Measurements from ENCODE around the gene CHMP4B.

CHMP4B gene

GRCh38 chr20:33882481-33882880 lies 71.3 kb downstream of the CHMP4B start:
- TF ChIP-seq GATA2 (IDR thresholded peaks at IDR 0.05; ENCODE audit: low read depth, low read length) (no peak), GATA3 (IDR thresholded peaks at IDR 0.05; ENCODE audit: low read depth, low read length) (no peak)

DNA sequence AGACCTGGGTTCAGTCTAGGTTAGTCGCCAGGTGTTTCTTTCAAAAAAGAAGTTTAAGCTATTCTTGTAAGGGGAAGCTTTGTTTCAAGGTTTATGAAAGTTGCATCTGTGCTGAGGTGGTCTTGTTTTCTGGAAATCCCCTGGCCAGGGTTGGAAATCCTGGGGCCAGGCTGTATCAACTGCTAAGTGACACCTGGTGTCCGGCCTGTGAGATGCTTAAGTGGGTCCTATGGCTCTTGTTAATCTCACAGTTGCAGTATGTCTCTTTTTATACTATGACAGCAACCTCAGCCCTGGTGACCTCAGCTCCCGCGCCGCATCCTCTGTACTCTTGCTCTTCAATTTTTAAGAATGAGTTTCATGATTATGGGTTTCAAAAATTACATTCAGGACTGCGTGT lies 72.0 kb downstream of the CHMP4B start:
- no peak for TF ChIP-seq GATA2 (IDR thresholded peaks at IDR 0.05; ENCODE audit: low read depth, low read length)
- no peak for TF ChIP-seq GATA3 (IDR thresholded peaks at IDR 0.05; ENCODE audit: low read depth, low read length)

DNA sequence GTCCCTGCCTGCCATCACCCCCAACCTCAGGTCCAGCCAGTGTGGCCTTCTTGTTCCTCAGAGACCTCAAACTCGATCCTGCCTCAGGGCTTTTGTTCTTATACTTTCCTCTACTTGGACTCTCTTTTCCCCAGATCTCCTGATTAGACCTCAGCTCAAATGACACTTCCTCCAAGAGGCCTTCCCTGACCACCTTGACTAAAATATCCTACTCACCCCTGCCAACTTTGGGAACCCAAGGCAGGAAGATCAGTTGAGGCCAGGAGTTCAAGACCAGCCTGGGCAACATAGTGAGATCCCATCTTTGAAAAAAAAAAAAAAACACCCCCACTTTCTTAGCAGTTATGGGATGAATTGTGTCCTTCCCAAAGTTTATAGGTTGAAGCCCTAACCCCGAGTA lies 73.5 kb downstream of the CHMP4B start:
- no peak for TF ChIP-seq GATA3 (IDR thresholded peaks at IDR 0.05; ENCODE audit: low read depth, low read length)

- TF ChIP-seq GATA3 (IDR thresholded peaks at IDR 0.05; ENCODE audit: low read depth, low read length) (no peak), GATA2 (IDR thresholded peaks at IDR 0.05; ENCODE audit: low read depth, low read length) (no peak)
These were observed 78.2 kb downstream of the CHMP4B start for GRCh38 chr20:33889312-33889711.

GRCh38 chr20:33890557-33890956 lies 79.4 kb downstream of the CHMP4B start:
- TF ChIP-seq GATA3 (IDR thresholded peaks at IDR 0.05; ENCODE audit: low read depth, low read length) (no peak), GATA2 (IDR thresholded peaks at IDR 0.05; ENCODE audit: low read depth, low read length) (no peak)

DNA sequence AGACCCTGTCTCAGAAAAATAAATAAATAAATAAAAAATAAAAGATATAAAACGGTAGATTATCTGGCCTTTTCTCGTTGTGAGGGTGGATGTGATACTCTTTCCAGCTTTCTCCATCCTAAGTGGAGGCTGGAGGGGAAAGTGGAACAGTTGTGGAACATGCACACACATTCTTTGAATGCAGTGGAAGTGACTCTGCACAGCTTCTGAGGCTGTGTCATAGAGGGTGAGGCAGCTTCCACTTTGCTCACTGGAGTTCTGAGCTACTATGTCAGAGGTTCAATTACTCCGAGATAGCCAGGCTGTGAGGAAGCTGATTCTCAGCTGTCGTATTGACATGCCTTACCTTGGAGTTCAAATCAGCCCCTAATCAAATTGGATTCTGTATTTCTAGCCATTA lies 82.2 kb downstream of the CHMP4B start:
- TF ChIP-seq GATA2 (IDR thresholded peaks at IDR 0.05; ENCODE audit: low read depth, low read length), result no peak
- TF ChIP-seq GATA3 (IDR thresholded peaks at IDR 0.05; ENCODE audit: low read depth, low read length), result no peak

DNA sequence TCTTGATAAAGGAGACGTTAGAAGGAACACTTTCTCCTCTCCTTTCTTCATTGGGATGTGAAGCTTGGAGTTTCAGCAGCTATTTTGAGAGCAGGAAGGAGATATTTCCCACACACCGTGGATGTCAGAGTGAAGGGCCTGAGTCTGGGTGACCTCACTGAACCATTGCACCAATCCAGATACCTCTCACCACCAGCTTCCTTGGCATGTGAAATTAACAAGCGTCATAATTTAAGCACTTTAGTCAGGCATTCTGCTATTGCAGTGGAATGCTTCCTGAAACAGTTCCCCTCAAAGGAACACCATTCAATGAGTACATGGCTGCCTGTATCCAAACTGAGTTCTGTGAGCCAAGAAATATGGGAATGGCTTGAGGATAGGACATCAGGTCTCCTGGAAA lies 83.7 kb downstream of the CHMP4B start:
- no peak for TF ChIP-seq GATA3 (IDR thresholded peaks at IDR 0.05; ENCODE audit: low read depth, low read length)
- no peak for TF ChIP-seq GATA2 (IDR thresholded peaks at IDR 0.05; ENCODE audit: low read depth, low read length)

- no peak for TF ChIP-seq GATA3 (IDR thresholded peaks at IDR 0.05; ENCODE audit: low read depth, low read length)
- no peak for TF ChIP-seq GATA2 (IDR thresholded peaks at IDR 0.05; ENCODE audit: low read depth, low read length)
These were observed 85.4 kb downstream of the CHMP4B start for GRCh38 chr20:33896509-33896908.

DNA sequence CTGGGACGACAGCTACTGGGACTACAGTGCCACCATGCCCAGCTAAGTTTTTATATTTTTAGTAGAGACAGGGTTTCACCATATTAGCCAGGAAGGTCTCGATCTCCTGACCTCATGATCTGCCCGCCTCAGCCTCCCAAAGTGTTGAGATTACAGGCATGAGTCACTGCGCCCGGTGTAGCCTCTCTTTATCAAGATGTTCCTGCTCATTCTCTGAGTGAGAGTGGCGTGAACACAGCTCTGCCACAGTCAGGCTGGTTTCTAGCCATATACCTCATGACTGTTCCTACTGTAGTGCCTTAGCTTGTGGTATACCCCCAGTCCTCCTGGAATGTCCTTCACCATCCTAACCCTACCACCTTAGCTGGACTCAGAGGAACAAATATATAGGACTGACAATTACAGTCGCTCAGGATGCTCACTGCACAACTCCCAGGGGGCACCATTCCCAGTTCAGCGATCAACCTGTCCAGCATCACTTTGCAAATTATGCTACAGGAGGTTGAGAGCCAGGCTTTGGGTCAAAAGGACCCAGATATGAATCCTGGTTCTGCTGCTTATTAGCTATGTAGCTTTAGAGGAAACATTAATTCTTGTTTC lies 86.3 kb downstream of the CHMP4B start:
- no peak for TF ChIP-seq GATA3 (IDR thresholded peaks at IDR 0.05; ENCODE audit: low read depth, low read length)
- TF ChIP-seq GATA2 (IDR thresholded peaks at IDR 0.05; ENCODE audit: low read depth, low read length), result no peak

GRCh38 chr20:33899106-33899505 lies 88.0 kb downstream of the CHMP4B start:
- TF ChIP-seq GATA3 (IDR thresholded peaks at IDR 0.05; ENCODE audit: low read depth, low read length) (no peak), GATA2 (IDR thresholded peaks at IDR 0.05; ENCODE audit: low read depth, low read length) (no peak)

DNA sequence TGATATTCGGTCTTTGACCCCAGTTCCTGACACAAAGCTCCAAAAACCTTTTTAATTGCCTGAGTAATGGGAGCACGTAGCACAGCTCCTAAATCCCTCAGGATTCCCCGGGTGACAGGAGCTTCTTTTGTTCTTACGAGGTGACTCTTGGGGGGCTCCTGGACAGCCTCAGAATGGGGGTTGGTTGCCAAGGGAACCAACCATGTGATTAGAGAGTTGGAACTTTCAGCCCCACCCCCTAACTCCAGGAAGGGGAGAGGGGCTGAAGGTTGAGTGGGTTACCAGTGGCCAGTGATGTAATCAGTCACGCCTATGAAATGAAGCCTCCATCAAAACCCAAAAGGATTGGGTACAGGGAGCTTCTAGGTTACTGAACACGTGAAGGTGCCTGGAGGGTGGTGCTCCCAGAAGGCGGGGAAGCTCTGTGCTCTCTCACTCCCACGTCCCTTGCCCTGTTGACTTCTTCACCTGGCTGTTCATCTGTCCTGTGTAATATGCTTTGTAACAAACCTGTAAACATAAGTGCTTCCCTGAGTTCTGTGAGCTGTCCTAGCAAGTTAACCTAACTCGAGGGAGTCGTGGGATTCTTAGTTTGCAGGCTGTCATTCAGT lies 89.5 kb downstream of the CHMP4B start:
- TF ChIP-seq GATA2 (IDR thresholded peaks at IDR 0.05; ENCODE audit: low read depth, low read length), result no peak
- TF ChIP-seq GATA3 (IDR thresholded peaks at IDR 0.05; ENCODE audit: low read depth, low read length), result no peak

GRCh38 chr20:33901132-33901523 lies 90.0 kb downstream of the CHMP4B start:
- TF ChIP-seq GATA3 (IDR thresholded peaks at IDR 0.05; ENCODE audit: low read depth, low read length) (no peak), GATA2 (IDR thresholded peaks at IDR 0.05; ENCODE audit: low read depth, low read length) (no peak)

GRCh38 chr20:33902011-33902410 lies 90.9 kb downstream of the CHMP4B start:
- TF ChIP-seq GATA3 (IDR thresholded peaks at IDR 0.05; ENCODE audit: low read depth, low read length) (no peak), GATA2 (IDR thresholded peaks at IDR 0.05; ENCODE audit: low read depth, low read length) (no peak)
